KBM-7 (cell line): ENCODE measurements around the gene SCG3.
A peak's percentile ranks its signal among the peaks of the same experiment; 100 is the strongest.

Source experiments
- DNase-seq: peaks from one replicate; pipeline ENCODE4 v3.0.0-alpha.2; 2015
- in situ Hi-C: fragments of 300-500 bp; cut with MboI; formaldehyde crosslinking; loops from 2 replicates; pipeline ENCODE4 v1.14.3; 2020; ENCODE audit warnings: low sequenced_read_pairs, low pct_unique_long_range_greater_than_20kb, mixed read lengths

The SCG3 gene

GRCh38 chr15:51721199-51721960, 40.1 kb downstream of the SCG3 start:
- DNase-seq, result no peak
- in situ Hi-C loops, result no loop called here

DNA sequence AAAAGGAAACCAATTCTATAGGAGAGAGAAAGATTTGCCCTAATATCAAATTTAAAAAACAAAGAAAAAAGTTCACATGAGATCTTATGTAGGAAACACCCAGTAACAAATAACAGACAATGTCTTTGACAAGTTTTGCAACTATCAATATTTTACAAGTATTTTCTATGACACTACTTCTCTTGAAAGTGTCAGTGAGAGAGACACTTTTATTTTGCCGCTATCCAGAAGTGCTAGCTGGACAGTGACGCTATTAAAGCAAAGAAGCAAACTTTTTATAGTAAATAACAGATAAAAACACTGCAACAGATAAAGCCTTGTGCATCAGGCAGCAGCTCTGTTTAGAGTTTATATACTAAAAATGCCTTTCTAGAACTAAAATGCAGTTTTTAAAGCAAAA, 42.9 kb downstream of the SCG3 start:
- in situ Hi-C loops, result no loop called here
- no peak for DNase-seq

GRCh38 chr15:51724673-51725072, 43.4 kb downstream of the SCG3 start:
- no peak for DNase-seq
- in situ Hi-C loops, result no loop called here

DNA sequence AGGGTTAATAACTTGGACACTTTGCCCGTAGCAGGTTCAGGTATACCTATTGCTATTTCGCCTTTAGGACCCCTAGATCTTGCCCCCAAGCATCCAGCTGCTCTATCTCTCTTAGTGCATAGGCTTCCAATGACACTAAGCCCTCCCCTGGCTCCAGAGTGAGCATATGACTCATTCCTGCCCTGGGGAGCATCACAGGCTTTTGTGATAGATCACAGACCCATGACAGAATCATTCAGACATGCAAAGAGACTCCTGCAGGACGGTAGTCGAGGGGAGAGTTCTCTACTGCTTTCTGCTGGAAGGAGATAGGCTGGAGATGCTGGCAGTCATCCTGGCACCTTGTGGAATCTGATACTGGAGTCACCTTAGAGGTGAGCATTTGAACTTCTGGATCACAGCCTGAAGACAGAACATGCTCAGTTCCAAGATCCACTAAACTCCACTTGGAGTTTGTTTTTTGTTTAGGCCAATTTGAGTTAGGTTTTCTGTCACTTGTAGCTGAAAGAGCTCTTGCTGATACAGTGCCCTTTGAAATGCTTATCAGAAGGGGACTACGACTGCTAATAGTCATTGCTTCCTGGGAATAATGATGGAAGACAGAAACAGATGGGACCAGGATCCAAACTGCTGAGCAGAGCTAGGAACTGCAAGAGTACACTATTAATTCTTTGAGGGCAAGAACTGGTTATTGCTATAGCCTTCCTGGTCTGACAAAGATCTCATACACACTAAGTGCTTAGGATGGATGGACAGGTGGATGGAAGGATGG, 45.2 kb downstream of the SCG3 start:
- in situ Hi-C loops, result no loop called here
- DNase-seq, result no peak

GRCh38 chr15:51727141-51727897, 46.0 kb downstream of the SCG3 start:
- in situ Hi-C loops, result no loop called here
- no peak for DNase-seq

- in situ Hi-C loops, result no loop called here
- peak; percentile 93 for DNase-seq
Observed at GRCh38 chr15:51731549-51732267, 50.4 kb downstream of the SCG3 start.

- in situ Hi-C loops, result no loop called here
- DNase-seq, result no peak
Observed at GRCh38 chr15:51732646-51733045, 51.3 kb downstream of the SCG3 start.

DNA sequence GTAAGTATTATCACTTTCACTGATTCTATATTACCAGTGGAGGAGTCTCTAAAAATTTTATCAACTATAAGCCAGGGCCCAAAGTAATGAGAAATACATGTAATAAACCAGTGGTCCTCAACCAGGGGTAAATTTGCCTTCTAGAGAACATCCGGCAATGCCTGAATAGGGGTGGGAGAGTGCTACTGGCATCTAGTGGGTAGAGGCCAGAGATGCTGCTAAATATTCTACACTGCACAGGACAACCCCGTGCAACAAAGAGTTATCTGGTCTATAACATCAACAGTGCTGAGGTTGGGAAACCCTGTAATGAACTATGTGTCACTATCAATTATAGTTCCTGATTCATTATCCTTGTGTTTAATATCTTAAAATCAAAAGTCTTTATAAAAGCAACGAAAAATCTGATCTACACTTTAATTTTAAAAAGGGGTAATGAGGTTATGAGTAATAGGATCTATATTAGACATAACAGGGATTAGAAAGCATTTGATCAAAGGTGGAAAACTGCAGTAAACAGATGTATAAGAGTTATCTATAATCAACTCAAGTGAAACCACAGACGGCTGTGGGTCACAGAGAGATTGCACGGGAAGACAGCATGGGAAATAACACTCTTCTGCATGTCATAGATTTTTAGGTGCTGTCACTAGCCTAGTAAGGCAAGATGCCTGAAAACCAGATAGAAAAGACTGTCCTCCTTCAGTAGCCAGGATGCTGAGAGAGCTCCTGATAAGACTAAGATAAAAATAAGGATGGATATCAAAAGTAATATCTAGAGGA, 54.1 kb downstream of the SCG3 start:
- DNase-seq, result peak; percentile 32
- in situ Hi-C loops, result no loop called here

DNA sequence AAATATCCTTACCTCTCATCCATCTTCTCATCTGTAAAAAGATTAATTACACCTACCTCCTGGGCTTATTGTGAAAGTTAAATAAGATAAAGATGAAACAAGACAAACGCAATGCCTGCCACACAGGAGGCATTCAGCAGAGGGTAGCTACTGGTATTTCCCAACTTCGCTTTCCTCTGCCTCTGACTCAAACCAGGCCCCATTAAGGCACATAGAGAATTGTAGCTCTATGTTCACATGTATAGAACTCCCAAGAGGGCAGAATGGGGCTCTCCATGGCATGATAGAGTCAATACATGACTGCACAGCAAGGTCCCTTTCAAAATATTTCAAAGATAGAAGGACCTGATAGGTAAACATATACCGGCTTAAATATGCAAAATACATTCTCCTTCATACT, 54.8 kb downstream of the SCG3 start:
- in situ Hi-C loops, result no loop called here
- DNase-seq, result peak; percentile 18

DNA sequence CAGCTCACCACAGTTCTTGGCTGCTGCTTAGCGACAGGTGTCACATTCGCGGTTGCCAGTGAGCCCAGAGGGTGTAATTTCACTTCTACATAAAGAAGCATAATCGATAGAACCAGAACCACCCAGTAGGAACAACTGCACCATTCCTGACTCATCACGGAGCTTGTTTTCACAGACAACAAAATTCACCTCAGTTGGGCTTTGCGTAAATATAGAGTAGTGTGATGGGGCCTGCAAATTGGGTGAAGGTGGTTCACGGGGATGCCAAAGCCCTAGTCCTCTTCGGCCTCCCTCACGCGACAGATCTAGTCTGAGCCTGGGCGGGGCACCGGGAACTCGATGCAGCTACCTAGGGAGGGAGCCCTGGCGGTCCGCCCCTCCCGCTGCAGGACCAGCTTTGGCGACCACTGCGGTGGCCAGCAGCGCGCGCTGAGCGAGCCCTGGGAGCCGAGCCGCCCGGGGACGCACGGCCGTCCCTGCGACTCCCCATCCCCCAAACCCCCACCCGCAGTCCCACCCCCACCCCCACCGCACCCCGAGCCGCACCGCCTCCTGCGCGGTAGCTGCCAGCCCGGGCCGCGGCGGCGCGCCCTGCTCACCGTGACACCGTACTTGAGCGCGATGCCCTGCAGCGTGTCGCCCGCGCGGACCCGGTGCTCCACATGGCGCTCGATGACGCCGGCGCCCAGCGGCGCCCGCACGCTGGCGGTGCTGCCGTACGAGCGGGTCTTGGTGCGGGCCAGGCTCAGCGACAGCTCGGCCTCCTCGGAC, 55.6 kb downstream of the SCG3 start:
- DNase-seq, result peak; percentile 47
- in situ Hi-C loops, result no loop called here

GRCh38 chr15:51737522-51738305, 56.4 kb downstream of the SCG3 start, which contains the start of gene LYSMD2:
LYSMD2 (minus strand) TSS chr15:51737655; CDS start chr15:51737622, 33 bp downstream.
- in situ Hi-C loops, result no loop called here
- DNase-seq, result peak; percentile 77

DNA sequence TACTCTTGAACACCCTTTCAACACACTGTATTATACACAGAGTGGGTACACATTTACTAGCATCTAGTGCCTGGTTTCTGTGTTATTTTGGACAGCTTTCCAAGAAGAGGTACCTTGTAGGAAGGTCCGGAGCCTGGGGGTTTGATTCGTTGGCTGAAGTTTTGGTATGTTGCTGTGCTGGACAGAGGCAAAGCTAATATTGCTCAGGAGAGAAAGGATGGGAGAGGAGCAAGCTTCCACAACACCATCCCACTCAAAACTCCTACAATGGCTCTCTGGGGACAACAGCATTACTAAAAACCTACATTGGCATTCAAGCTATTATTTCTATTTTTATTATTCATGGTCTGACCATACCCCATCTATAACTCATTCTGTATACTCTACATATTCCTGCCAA, 57.2 kb downstream of the SCG3 start:
- no peak for DNase-seq
- in situ Hi-C loops, result no loop called here

DNA sequence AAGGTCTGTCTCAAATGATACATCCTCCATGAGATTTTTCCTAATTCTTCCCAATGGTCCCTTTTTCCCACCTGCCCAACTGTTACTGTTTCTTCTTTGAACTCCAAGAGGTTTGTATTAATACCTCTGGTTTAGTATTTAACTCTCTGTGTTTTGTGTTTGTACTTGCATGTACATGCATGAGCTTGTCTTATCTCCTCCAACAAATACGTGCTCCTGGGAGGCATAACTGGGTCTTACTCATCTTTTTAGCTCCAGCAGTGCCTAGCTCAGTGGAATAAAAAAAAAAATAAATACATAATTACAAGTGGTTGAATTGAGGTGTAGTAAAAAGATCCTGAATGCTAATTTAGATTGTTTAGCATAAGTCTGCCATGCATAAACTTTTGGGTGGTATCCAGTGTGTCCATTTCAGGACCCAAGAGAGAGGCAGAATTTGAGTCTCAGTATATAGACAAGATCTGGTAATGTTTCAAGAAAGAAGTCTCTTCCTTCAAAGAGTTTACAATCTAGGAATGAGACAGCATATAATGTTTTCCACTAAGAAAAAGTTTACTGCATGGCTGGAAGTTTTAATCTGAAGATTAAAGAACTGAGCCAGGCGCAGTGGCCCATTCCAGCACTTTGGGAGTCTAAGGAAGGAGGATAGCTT, 57.9 kb downstream of the SCG3 start:
- DNase-seq, result no peak
- in situ Hi-C loops, result no loop called here

DNA sequence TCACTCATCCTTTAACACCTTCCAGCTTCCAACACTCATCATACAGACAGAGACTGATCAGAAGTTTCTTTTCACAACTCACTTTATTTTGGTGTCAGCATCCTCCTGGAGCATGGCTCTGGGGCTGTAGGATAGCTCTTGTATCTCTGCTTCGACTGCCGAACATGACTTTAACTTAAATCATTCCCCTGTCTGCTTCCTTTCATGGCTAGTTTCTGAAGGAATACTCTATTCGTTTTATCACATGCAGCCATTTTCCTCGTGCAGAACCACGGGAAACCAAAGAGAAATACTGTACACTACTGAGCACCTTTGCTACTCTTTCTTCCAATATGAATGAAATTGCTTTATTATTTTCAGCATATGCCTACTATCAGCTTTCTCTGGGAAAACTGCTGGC, 68.0 kb downstream of the SCG3 start:
- no peak for DNase-seq
- in situ Hi-C loops, result no loop called here

DNA sequence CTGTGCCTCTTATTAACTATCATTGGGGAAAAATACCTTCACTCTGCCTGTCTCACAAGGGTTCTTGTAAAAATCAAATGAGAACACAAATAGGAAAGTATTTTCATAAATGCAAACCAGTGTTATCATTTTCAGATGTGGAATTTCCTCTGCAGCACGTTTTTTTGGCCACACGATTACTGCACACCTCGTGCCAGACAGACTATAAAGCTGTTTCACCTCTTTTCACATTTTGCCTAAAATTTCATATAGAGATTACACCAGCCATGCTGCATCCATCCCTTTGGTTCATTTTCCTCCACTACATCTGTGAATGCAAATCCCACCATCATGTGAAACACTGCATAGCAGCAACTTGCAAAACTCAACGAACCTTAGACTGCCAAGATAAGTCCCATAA, 68.9 kb downstream of the SCG3 start:
- DNase-seq, result no peak
- in situ Hi-C loops, result no loop called here

- peak; percentile 36 for DNase-seq
- in situ Hi-C loops, result no loop called here
Observed at GRCh38 chr15:51750792-51751696, 69.7 kb downstream of the SCG3 start, which contains the start of gene TMOD2. TMOD2 (plus strand) TSS chr15:51751597; CDS start chr15:51766442, 14,845 bp downstream.
